Hepatocyte (in vitro differentiated cells): Measurements from ENCODE around the gene NUB1.

Experiments
- EZH2 ChIP-seq: fragments of 200-600 bp; sonication (generic); IDR thresholded peaks from 2 replicates; pipeline ENCODE4 v1.6.1; 2016; ENCODE audit warnings: antibody characterized with exemption, mild to moderate bottlenecking, borderline replicate concordance
- EZH2phosphoT487 ChIP-seq: fragments of 200-600 bp; sonication (generic); IDR thresholded peaks from one replicate; pipeline ENCODE4 v1.6.1; 2018; ENCODE audit warnings: antibody characterized with exemption, mild to moderate bottlenecking, low read depth, moderate library complexity; ENCODE audit not compliant: unreplicated experiment, severe bottlenecking
- TF ChIP-seq, protein P1 (sequence below): fragments of 200-600 bp; sonication (generic); IDR thresholded peaks from 2 replicates; pipeline ENCODE4 v1.5.1; 2016; ENCODE audit warnings: antibody characterized with exemption, mild to moderate bottlenecking; ENCODE audit not compliant: poor library complexity

DNA sequence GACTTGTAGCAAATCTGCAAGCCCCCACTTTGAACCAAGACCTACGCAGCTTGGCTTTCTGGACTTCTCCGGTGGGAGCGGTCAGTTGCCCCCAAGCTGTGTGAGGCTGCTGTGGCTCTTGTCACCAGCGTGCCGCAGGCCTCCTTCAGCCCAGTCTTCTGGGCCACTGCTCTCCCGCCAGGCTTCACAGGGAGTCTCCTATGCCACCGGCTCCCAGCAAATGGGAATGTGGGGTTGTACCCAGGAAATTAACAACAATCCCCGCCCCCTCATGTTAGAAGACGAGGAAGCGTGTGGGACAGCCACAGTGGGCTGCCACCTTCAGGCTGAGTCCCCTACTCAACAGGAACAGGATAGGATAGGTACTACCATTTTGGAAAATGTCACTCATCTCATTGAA lies 64.0 kb downstream of the NUB1 start:
- TF ChIP-seq EZH2 (no peak), EZH2phosphoT487 (no peak)
- TF ChIP-seq, protein P1, sequence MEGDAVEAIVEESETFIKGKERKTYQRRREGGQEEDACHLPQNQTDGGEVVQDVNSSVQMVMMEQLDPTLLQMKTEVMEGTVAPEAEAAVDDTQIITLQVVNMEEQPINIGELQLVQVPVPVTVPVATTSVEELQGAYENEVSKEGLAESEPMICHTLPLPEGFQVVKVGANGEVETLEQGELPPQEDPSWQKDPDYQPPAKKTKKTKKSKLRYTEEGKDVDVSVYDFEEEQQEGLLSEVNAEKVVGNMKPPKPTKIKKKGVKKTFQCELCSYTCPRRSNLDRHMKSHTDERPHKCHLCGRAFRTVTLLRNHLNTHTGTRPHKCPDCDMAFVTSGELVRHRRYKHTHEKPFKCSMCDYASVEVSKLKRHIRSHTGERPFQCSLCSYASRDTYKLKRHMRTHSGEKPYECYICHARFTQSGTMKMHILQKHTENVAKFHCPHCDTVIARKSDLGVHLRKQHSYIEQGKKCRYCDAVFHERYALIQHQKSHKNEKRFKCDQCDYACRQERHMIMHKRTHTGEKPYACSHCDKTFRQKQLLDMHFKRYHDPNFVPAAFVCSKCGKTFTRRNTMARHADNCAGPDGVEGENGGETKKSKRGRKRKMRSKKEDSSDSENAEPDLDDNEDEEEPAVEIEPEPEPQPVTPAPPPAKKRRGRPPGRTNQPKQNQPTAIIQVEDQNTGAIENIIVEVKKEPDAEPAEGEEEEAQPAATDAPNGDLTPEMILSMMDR: no peak
